Kidney (tissue), 14 donors: ENCODE data around the gene FNDC1. TPM values are rescaled to one million over a fixed set of nuclear protein-coding genes. Genes with fewer than 3 reads are reported as not detected.

Experiments
- DNase-seq, 5 donors: peaks; one replicate each; pipeline ENCODE4 v3.0.0-alpha.2; 2013 to 2020
- FAIRE-seq: peaks from 2 replicates; lab custom pipeline; 2012; peaks lifted over from hg19 to GRCh38; lab: Jason Lieb, UNC
- H3K27ac ChIP-seq, 2 donors: one replicate each; pipeline ENCODE4 v1.7.0; 2013; ENCODE audit warnings: low read depth in 2 of 2, low read length in 2 of 2, inconsistent platforms in 1 of 2
- H3K27me3 ChIP-seq: one replicate; pipeline ENCODE4 v1.7.1; 2013; ENCODE audit warnings: low read length, inconsistent platforms; ENCODE audit not compliant: control insufficient read depth, insufficient read depth
- H3K36me3 ChIP-seq, 3 donors: one replicate each; pipeline versions ENCODE4 v1.7.0 to v1.7.1; 2013; ENCODE audit warnings: low read length in 3 of 3, control low read depth in 1 of 3, inconsistent platforms in 1 of 3; ENCODE audit not compliant: insufficient read depth in 3 of 3, control insufficient read depth in 2 of 3
- H3K4me1 ChIP-seq, 3 donors: one replicate each; pipeline versions ENCODE4 v1.7.0 to v1.7.1; 2013; ENCODE audit warnings: low read length in 3 of 3, inconsistent platforms in 1 of 3, low read depth in 1 of 3; ENCODE audit not compliant: control insufficient read depth in 2 of 3, insufficient read depth in 2 of 3
- H3K4me3 ChIP-seq, 3 donors: one replicate each; pipeline versions ENCODE4 v1.7.0 to v1.8.1; 2013; ENCODE audit warnings: low read length in 3 of 3, control low read depth in 1 of 3, inconsistent platforms in 1 of 3
- H3K9ac ChIP-seq, 3 donors: one replicate each; pipeline versions ENCODE4 v1.7.0 to v1.7.1; 2013; ENCODE audit warnings: low read length in 3 of 3, control low read depth in 1 of 3, inconsistent platforms in 1 of 3
- H3K9me3 ChIP-seq, 3 donors: one replicate each; pipeline versions ENCODE4 v1.7.0 to v1.7.1; 2013; ENCODE audit warnings: low read length in 3 of 3, control low read depth in 1 of 3, inconsistent platforms in 1 of 3; ENCODE audit not compliant: control insufficient read depth in 2 of 3, insufficient read depth in 1 of 3
- CTCF ChIP-seq: IDR thresholded peaks from 3 replicates; pipeline ENCODE4 v1.5.1; 2012; ENCODE audit warnings: mild to moderate bottlenecking, moderate library complexity, borderline replicate concordance; ENCODE audit not compliant: insufficient read depth; ENCODE audit errors: extremely low read depth
- intact Hi-C: fragments of 100-400 bp; cut with DNase I; formaldehyde crosslinking; loops from one replicate; pipeline ENCODE4 v1.11.1; 2022
- polyA plus RNA-seq: library from polyadenylated mRNA; stranded (reverse); fragments of 350-450 nt; fragmentation: Illumina TruSeq; extraction: RNeasy Lipid Tissue Mini Kit (QIAGEN cat#74804); gene quantifications from one replicate; pipeline ENCODE4 v1.2.3, GENCODE V29; 2014; ENCODE audit warnings: low read depth, low replicate concordance; ENCODE audit not compliant: insufficient read depth
- total RNA-seq: library from RNA; stranded (reverse); fragmentation: NEBNext Ultra II Directional; extraction: Animal tissue kit (Norgen Biotek cat#: 25700); gene quantifications from one replicate; pipeline ENCODE4 v1.2.1, GENCODE V29; 2021
- donor health status: control.
- donor health status: control.
- donor health status: control.
- donor health status: control.
- donor health status: control.
- donor health status: DM: yes; HTN: yes; CAD: no.
- donor health status: Normal renal cell carcinoma (clear cell type).

FNDC1 gene
- total and polyA plus RNA-seq, 2 donors from 2014 or later = 0.69 to 1.3 TPM

- no peaks in the 10 kb centered on the region for H3K36me3 ChIP-seq
- peaks cover 0 to 3% (median 2%) of the 10 kb centered on the region in 3 donors for H3K4me1 ChIP-seq
- intact Hi-C loops = no loop called here
- H3K9ac ChIP-seq = no peak overlapping the region
- no peak for FAIRE-seq
- H3K9me3 ChIP-seq = no peaks in the 10 kb centered on the region
- H3K27me3 ChIP-seq = no peaks in the 10 kb centered on the region
- no peak overlapping the region for H3K27ac ChIP-seq
- no peak overlapping the region for H3K4me3 ChIP-seq
- TF ChIP-seq CTCF = no peak
- peak in 1 of 5 donors; percentile 24 for DNase-seq
Observed at GRCh38 chr6:159249752-159250151, 80.6 kb downstream of the FNDC1 start.

DNA sequence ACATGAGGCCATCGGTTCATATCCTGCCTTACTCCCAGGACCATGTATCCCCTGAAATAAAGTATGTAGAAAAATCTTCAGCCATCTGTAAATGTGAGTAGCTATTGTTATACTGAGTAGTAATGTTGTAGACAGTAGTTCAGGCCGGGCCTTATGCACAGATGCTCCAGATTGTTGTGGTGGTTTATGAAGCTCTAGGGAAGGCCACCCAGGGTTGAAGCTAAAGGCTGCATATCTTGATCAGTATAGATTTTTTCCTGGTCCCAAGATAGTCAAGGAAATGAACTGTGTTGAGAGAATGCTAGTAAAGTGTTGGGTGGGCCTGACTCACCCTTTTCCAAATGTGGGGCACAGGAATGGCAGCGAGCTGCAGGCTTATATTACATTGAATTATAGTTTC is 81.4 kb downstream of the FNDC1 start:
- Histone ChIP-seq H3K4me1 (peaks cover 0 to 3% (median 2%) of the 10 kb centered on the region in 3 donors), H3K4me3 (no peak overlapping the region), H3K27me3 (no peaks in the 10 kb centered on the region), H3K9ac (no peak overlapping the region), H3K9me3 (no peaks in the 10 kb centered on the region), H3K36me3 (no peaks in the 10 kb centered on the region), H3K27ac (no peak overlapping the region)
- intact Hi-C loops = no loop called here
- no peak for TF ChIP-seq CTCF
- FAIRE-seq (no peak), DNase-seq (no peak)

- FAIRE-seq (no peak), DNase-seq (peak in 2 of 5 donors; percentile 29 to 63)
- no peak overlapping the region for H3K9ac ChIP-seq
- no peaks in the 10 kb centered on the region for H3K36me3 ChIP-seq
- peak; percentile 51 for TF ChIP-seq CTCF
- no peaks in the 10 kb centered on the region for H3K27me3 ChIP-seq
- intact Hi-C loops = no loop called here
- H3K4me3 ChIP-seq = peak overlapping the region in 1 of 3 donors; percentile 37
- no peaks in the 10 kb centered on the region for H3K9me3 ChIP-seq
- H3K27ac ChIP-seq = no peak overlapping the region
- peaks cover 0 to 3% (median 2%) of the 10 kb centered on the region in 3 donors for H3K4me1 ChIP-seq
Observed at GRCh38 chr6:159252955-159253508, 83.8 kb downstream of the FNDC1 start.

- H3K27me3 ChIP-seq = no peaks in the 10 kb centered on the region
- H3K27ac ChIP-seq = no peak overlapping the region
- no peak overlapping the region for H3K9ac ChIP-seq
- H3K4me1 ChIP-seq = peaks cover 0 to 3% (median 2%) of the 10 kb centered on the region in 3 donors
- no peaks in the 10 kb centered on the region for H3K9me3 ChIP-seq
- H3K4me3 ChIP-seq = no peak overlapping the region
- no peak for TF ChIP-seq CTCF
- H3K36me3 ChIP-seq = no peaks in the 10 kb centered on the region
- intact Hi-C loops = no loop called here
- FAIRE-seq (no peak), DNase-seq (no peak)
Observed at GRCh38 chr6:159254186-159254585, 85.0 kb downstream of the FNDC1 start.
